ENCODE measurements around the gene HSD17B10. TPM values are rescaled to one million over a fixed set of nuclear protein-coding genes. Genes with fewer than 3 reads are reported as not detected.

Gene HSD17B10
- total and polyA plus RNA-seq, 2 donors (not counting 1 experiment from before 2014, with no cell fraction given) = 49.7 to 66.5 TPM

DNA sequence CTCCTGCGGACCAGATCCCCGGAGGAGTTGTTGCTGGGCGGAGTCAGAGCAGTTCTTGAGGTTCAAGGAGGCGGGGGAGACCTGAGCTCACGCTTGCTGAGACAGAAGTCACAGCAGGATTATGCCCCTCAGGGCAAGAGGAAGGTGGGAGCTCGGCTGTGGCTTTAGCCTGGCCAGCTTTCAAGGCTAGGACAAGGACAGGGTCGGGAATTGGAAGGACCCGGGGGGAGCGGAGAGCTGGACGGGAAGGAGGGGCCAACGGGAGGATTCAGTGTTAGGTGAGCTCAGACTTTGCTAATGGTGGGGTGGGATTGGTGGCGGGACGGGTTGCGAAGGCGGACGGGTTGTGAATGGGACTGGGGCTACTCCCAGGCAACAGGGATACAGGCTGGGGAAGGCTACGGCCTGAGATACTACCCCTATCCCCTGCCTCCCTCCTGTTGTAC is 11.3 kb downstream of the HSD17B10 start, which contains the start of gene RIBC1:
Gene RIBC1 (plus strand): TSS at position 13 of the 446 bp plus-strand sequence. CDS start 3,404 bp downstream, outside the sequence.
- Mint-ChIP-seq H3K9me3 (ENCODE audit: insufficient read depth) (no peaks in the 10 kb centered on the region), H3K27ac (peak within 1 kb of the TSS; percentile 94), H3K4me3 (peak within 1 kb of the TSS; percentile 87), H3K27me3 (no peaks in the 10 kb centered on the region), H3K4me1 (peaks cover 27% of the 10 kb centered on the region)
- TF ChIP-seq, protein P1, sequence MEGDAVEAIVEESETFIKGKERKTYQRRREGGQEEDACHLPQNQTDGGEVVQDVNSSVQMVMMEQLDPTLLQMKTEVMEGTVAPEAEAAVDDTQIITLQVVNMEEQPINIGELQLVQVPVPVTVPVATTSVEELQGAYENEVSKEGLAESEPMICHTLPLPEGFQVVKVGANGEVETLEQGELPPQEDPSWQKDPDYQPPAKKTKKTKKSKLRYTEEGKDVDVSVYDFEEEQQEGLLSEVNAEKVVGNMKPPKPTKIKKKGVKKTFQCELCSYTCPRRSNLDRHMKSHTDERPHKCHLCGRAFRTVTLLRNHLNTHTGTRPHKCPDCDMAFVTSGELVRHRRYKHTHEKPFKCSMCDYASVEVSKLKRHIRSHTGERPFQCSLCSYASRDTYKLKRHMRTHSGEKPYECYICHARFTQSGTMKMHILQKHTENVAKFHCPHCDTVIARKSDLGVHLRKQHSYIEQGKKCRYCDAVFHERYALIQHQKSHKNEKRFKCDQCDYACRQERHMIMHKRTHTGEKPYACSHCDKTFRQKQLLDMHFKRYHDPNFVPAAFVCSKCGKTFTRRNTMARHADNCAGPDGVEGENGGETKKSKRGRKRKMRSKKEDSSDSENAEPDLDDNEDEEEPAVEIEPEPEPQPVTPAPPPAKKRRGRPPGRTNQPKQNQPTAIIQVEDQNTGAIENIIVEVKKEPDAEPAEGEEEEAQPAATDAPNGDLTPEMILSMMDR (IDR thresholded peaks at IDR 0.05) = no peak
- no peak for TF ChIP-seq EZH2 (IDR thresholded peaks at IDR 0.05; ENCODE audit: borderline replicate concordance, insufficient read depth, low read depth, low read length, poor library complexity, severe bottlenecking)
- DNase-seq (no peak), ATAC-seq (ENCODE audit: low read depth) (no peak)
- H3K9me3 ChIP-seq (ENCODE audit: control extremely low read depth in 1 of 3, control insufficient read depth in 2 of 3, insufficient read depth in 1 of 3, low read length in 2 of 3) = no peaks in the 10 kb centered on the region
- H3K79me2 ChIP-seq (ENCODE audit: control insufficient read depth, insufficient read depth, low read length) = peaks cover 35% of the 10 kb centered on the region
- no peaks in the 10 kb centered on the region for H3K27me3 ChIP-seq (replicated peaks in 1 of 4; ENCODE audit: control extremely low read depth in 1 of 4, control insufficient read depth in 3 of 4, insufficient read depth in 4 of 4, low read length in 3 of 4)
- H3K4me3 ChIP-seq (ENCODE audit: control extremely low read depth in 1 of 5, extremely low read depth in 1 of 5, insufficient read depth in 1 of 5, low read depth in 2 of 5, low read length in 4 of 5) = peak within 1 kb of the TSS; percentile 43 to 95 (median 93)
- POLR2A ChIA-PET = interaction anchor here (0.7 to 2.1 kb wide), 7 partner anchors 10 to 341 kb away, joined by 3 to 9 read pairs (median 4); partner anchors contain the start of genes HSD17B10 and TSPYL2
- intact Hi-C loops (cut with micrococcal nuclease) = loop anchor here (1.0 to 10.0 kb wide), 3 partner anchors 11 to 1742 kb away; partner anchors contain the start of gene HSD17B10
- CTCF ChIA-PET = interaction anchor here (1.1 to 2.3 kb wide), 3 partner anchors 13 to 105 kb away, joined by 3 to 13 read pairs (median 8); no protein-coding TSS in a partner anchor
- WGBS (ENCODE audit: insufficient coverage) = 18% methylated on average over 6 of the region's 17 CpGs
- peak within 1 kb of the TSS; percentile 88 for H3K4me2 ChIP-seq (replicated peaks; ENCODE audit: low read depth, low read length, poor library complexity, severe bottlenecking)
- H3K27ac ChIP-seq (ENCODE audit: low read length in 2 of 2) = peak within 1 kb of the TSS; percentile 96 to 98
- no peaks in the 10 kb centered on the region for H3K36me3 ChIP-seq (replicated peaks in 1 of 2; ENCODE audit: control extremely low read depth in 1 of 2, control insufficient read depth in 1 of 2, extremely low read depth in 1 of 2, insufficient read depth in 2 of 2, low read length in 1 of 2)
- H4K20me1 ChIP-seq (ENCODE audit: control insufficient read depth, insufficient read depth, low read length, poor library complexity, severe bottlenecking) = peaks cover 34% of the 10 kb centered on the region
- H3K9ac ChIP-seq (ENCODE audit: low read length) = peak within 1 kb of the TSS; percentile 96
- peaks cover 17 to 23% of the 10 kb centered on the region in 2 donors for H3K4me1 ChIP-seq (ENCODE audit: control insufficient read depth in 2 of 2, insufficient read depth in 2 of 2, low read length in 2 of 2)
- H2AFZ ChIP-seq (ENCODE audit: insufficient read depth, low read depth, low read length, poor library complexity, severe bottlenecking) = peak within 1 kb of the TSS; percentile 81
